ENCODE data around the gene APBA2.

DNA sequence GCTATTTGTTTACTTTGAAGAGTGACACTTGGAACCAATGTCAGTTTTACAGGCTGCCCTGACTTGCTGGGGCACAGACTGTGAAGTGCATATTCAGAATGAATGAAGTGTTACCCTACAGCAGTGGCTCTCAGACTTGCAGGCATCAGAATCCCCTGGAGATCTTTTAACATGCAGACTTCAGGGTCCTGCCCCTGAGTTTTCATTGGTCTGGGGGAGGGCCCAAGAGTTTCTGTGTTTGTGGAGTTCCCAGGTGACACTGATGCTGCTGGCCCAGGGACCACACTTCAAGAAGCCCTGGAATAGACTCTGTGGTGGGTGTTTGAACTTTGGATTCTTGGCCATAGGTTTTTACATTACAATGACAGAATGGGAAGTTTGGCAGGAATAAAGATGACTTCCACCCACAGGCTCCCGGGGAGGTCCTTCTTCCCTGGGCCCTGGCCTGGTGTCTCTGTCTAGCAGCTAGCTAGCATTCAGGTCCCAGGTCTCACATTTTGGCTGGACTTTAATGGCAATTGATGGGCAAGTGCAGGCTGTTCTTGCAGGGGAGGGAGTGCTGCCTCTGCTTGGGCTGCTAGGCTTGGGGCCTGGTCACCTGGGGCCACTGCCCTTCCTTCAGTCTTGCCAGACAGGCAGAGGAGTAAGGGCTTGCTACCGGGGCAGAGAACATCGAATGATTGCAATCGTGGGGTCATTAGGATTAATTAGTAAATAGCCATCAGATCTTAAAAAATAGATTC, 149.0 kb downstream of the APBA2 start:
- TF ChIP-seq, protein P1, sequence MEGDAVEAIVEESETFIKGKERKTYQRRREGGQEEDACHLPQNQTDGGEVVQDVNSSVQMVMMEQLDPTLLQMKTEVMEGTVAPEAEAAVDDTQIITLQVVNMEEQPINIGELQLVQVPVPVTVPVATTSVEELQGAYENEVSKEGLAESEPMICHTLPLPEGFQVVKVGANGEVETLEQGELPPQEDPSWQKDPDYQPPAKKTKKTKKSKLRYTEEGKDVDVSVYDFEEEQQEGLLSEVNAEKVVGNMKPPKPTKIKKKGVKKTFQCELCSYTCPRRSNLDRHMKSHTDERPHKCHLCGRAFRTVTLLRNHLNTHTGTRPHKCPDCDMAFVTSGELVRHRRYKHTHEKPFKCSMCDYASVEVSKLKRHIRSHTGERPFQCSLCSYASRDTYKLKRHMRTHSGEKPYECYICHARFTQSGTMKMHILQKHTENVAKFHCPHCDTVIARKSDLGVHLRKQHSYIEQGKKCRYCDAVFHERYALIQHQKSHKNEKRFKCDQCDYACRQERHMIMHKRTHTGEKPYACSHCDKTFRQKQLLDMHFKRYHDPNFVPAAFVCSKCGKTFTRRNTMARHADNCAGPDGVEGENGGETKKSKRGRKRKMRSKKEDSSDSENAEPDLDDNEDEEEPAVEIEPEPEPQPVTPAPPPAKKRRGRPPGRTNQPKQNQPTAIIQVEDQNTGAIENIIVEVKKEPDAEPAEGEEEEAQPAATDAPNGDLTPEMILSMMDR (IDR thresholded peaks at IDR 0.05): no peak
- TF ChIP-seq POLR2A (IDR thresholded peaks at IDR 0.05): no peak

Measured in tibial nerve (tissue), 3 donors.